ENCODE data around the gene PRLH. TPM values are rescaled to one million over a fixed set of nuclear protein-coding genes. Genes with fewer than 3 reads are reported as not detected.

PRLH gene
- total and polyA plus RNA-seq, 2 donors (not counting 1 experiment from before 2014, with no cell fraction given), result not detected

DNA sequence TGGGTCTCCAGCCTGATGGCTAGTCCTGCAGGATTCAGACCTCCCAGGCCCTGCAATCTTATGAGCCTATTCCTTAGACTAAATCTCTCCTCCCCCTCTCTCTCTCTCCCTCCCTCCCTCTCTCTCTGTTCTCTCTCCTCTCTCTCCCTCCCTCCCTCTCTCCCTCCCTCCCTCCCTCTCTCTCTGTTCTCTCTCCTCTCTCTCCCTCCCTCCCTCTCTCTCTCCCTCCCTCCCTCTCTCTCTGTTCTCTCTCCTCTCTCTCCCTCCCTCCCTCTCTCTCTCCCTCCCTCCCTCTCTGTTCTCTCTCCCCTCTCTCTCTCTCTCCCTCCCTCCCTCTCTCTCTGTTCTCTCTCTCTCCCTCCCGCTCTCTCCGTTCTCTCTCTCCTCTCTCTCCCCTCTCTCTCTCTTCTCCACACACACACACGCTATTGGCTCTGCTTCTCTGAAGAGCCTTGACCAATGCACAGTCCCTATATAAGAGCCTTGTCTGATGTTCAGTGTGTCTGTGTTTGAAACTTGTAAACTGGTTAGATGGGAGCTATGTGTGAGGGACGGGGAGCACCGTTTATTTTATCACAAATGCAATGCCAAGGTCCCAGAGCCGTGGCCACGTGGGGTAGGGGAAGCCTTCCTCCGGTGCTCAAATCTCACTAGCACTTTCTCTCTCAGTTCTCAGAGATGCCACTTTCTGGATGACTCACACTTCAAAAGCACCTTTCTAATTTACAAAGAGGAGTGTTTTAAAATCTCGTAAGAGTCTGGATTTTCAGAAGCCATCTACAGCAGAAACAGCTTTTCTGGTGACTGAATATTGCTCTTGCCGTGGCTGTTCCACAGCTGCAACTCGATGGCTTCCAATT, 9.4 kb upstream of the PRLH start:
- H3K4me1 ChIP-seq (ENCODE audit: control insufficient read depth, extremely low read depth, insufficient read depth, low read length), result peaks cover 4% of the 10 kb centered on the region
- H3K27me3 ChIP-seq (ENCODE audit: control insufficient read depth, insufficient read depth, low read length), result peaks cover 2% of the 10 kb centered on the region
- H3K9me3 ChIP-seq (ENCODE audit: control insufficient read depth, insufficient read depth, low read depth, low read length), result peaks cover 2% of the 10 kb centered on the region
- TF ChIP-seq, protein P1, sequence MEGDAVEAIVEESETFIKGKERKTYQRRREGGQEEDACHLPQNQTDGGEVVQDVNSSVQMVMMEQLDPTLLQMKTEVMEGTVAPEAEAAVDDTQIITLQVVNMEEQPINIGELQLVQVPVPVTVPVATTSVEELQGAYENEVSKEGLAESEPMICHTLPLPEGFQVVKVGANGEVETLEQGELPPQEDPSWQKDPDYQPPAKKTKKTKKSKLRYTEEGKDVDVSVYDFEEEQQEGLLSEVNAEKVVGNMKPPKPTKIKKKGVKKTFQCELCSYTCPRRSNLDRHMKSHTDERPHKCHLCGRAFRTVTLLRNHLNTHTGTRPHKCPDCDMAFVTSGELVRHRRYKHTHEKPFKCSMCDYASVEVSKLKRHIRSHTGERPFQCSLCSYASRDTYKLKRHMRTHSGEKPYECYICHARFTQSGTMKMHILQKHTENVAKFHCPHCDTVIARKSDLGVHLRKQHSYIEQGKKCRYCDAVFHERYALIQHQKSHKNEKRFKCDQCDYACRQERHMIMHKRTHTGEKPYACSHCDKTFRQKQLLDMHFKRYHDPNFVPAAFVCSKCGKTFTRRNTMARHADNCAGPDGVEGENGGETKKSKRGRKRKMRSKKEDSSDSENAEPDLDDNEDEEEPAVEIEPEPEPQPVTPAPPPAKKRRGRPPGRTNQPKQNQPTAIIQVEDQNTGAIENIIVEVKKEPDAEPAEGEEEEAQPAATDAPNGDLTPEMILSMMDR (conservative IDR thresholded peaks at IDR 0.05 in 1 of 2, IDR thresholded peaks at IDR 0.05 in 1 of 2; ENCODE audit: low read depth in 1 of 2, low read length in 2 of 2), result no peak
- TF ChIP-seq EZH2 (IDR thresholded peaks at IDR 0.05; ENCODE audit: low read length, missing control alignments), result no peak
- H3K36me3 ChIP-seq (ENCODE audit: control insufficient read depth, insufficient read depth, low read length), result no peaks in the 10 kb centered on the region
- H3K27ac ChIP-seq (ENCODE audit: insufficient read depth, low read length), result no peak overlapping the region
- no peak overlapping the region for H3K4me3 ChIP-seq (replicated peaks in 1 of 4; ENCODE audit: control extremely low read depth in 1 of 4, insufficient read depth in 1 of 4, low read depth in 3 of 4, low read length in 4 of 4)
- H3K79me2 ChIP-seq (ENCODE audit: control insufficient read depth, insufficient read depth, low read length), result no peaks in the 10 kb centered on the region
- no peak overlapping the region for H3K9ac ChIP-seq (ENCODE audit: insufficient read depth, low read length)
- H4K20me1 ChIP-seq (ENCODE audit: control insufficient read depth, extremely low read depth, insufficient read depth, low read length), result no peaks in the 10 kb centered on the region
- DNase-seq (ENCODE audit: low read depth in 2 of 2), result peak in 1 of 2 donors; percentile 67
- no peak overlapping the region for H3K4me2 ChIP-seq (ENCODE audit: extremely low read depth, insufficient read depth, low read length)
- H2AFZ ChIP-seq (ENCODE audit: low read length), result no peak overlapping the region

DNA sequence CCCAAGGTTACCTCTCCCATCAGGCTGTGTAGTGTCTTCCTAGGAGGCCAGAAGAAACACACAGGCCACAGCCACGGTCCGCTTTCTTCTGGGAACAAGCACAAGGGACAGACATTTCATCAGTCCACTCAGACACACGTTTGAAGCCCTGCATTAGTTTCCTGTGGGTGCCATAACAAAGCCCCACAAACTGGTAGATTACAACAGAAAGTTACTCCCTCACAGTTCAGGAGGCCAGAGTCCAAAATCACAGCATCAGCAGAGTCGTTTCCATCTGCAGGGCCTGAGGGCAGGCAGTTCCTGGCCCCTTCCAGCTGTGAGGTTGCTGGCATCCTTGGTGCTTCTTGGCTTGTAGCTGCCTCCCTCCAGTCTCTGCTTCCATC, 8.8 kb upstream of the PRLH start:
- Histone ChIP-seq H3K4me2 (ENCODE audit: extremely low read depth, insufficient read depth, low read length) (no peak overlapping the region), H3K36me3 (ENCODE audit: control insufficient read depth, insufficient read depth, low read length) (no peaks in the 10 kb centered on the region), H3K9me3 (ENCODE audit: control insufficient read depth, insufficient read depth, low read depth, low read length) (peaks cover 2% of the 10 kb centered on the region), H3K9ac (ENCODE audit: insufficient read depth, low read length) (no peak overlapping the region), H3K27ac (ENCODE audit: insufficient read depth, low read length) (no peak overlapping the region), H3K4me3 (replicated peaks in 1 of 4; ENCODE audit: control extremely low read depth in 1 of 4, insufficient read depth in 1 of 4, low read depth in 3 of 4, low read length in 4 of 4) (no peak overlapping the region), H3K79me2 (ENCODE audit: control insufficient read depth, insufficient read depth, low read length) (no peaks in the 10 kb centered on the region), H3K27me3 (ENCODE audit: control insufficient read depth, insufficient read depth, low read length) (peaks cover 3% of the 10 kb centered on the region), H4K20me1 (ENCODE audit: control insufficient read depth, extremely low read depth, insufficient read depth, low read length) (no peaks in the 10 kb centered on the region), H2AFZ (ENCODE audit: low read length) (no peak overlapping the region), H3K4me1 (ENCODE audit: control insufficient read depth, extremely low read depth, insufficient read depth, low read length) (peaks cover 4% of the 10 kb centered on the region)
- no peak for DNase-seq (ENCODE audit: low read depth in 2 of 2)
- TF ChIP-seq, protein P1 (conservative IDR thresholded peaks at IDR 0.05 in 1 of 2, IDR thresholded peaks at IDR 0.05 in 1 of 2; ENCODE audit: low read depth in 1 of 2, low read length in 2 of 2), result no peak
- no peak for TF ChIP-seq EZH2 (IDR thresholded peaks at IDR 0.05; ENCODE audit: low read length, missing control alignments)

DNA sequence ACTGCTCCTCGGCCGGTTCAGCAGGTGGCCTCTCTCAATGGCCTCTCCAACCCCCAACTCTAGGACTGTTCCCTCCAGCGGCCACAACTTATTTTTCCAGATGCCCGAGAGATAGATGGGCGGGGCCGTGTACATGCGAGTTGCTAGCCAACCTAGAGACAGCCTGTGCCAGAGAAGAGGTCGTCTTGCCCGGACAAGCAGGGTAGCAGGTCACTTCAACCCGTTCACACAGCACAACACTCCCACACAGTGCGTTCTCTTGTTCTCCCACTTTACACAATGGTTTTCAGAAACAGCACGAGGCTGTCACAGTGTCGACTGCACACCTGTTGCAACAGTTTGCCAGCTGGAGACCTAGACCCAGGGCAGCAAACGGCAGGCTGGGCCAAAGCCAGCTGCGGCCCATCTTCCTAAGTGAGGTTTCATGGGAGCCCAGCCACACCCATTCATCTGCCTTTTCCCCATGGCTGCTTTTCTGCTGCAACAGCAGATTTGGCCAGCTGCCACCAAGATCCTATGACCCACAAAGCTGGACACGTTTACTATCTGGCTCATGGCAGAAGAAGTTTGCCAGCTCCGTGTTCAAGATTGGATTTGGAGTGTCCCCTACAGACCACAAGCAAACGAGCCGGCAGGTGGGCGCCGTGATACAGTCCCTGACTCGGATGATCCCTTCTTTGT, 7.3 kb upstream of the PRLH start:
- Histone ChIP-seq H3K4me1 (ENCODE audit: control insufficient read depth, extremely low read depth, insufficient read depth, low read length) (peaks cover 4% of the 10 kb centered on the region), H3K27me3 (ENCODE audit: control insufficient read depth, insufficient read depth, low read length) (peaks cover 6% of the 10 kb centered on the region), H3K9me3 (ENCODE audit: control insufficient read depth, insufficient read depth, low read depth, low read length) (peaks cover 2% of the 10 kb centered on the region), H3K36me3 (ENCODE audit: control insufficient read depth, insufficient read depth, low read length) (no peaks in the 10 kb centered on the region), H3K27ac (ENCODE audit: insufficient read depth, low read length) (no peak overlapping the region), H2AFZ (ENCODE audit: low read length) (no peak overlapping the region), H4K20me1 (ENCODE audit: control insufficient read depth, extremely low read depth, insufficient read depth, low read length) (no peaks in the 10 kb centered on the region), H3K79me2 (ENCODE audit: control insufficient read depth, insufficient read depth, low read length) (no peaks in the 10 kb centered on the region), H3K4me2 (ENCODE audit: extremely low read depth, insufficient read depth, low read length) (no peak overlapping the region), H3K4me3 (replicated peaks in 1 of 4; ENCODE audit: control extremely low read depth in 1 of 4, insufficient read depth in 1 of 4, low read depth in 3 of 4, low read length in 4 of 4) (no peak overlapping the region), H3K9ac (ENCODE audit: insufficient read depth, low read length) (no peak overlapping the region)
- TF ChIP-seq, protein P1 (conservative IDR thresholded peaks at IDR 0.05 in 1 of 2, IDR thresholded peaks at IDR 0.05 in 1 of 2; ENCODE audit: low read depth in 1 of 2, low read length in 2 of 2), result no peak
- TF ChIP-seq EZH2 (IDR thresholded peaks at IDR 0.05; ENCODE audit: low read length, missing control alignments), result no peak
- peak; percentile 63 to 89 for DNase-seq (ENCODE audit: low read depth in 2 of 2)

Measured in fibroblast of lung (primary cell).